SKM-1 treated with dmso at 0.1 percent for 144 hours (cell line): ENCODE measurements around the gene OPN1SW.

ENCODE experiments used
- DNase-seq: peaks from one replicate; lab custom pipeline; 2025; ENCODE audit not compliant: unreplicated experiment; lab: John Stamatoyannopoulos, UW

OPN1SW gene, protein sequence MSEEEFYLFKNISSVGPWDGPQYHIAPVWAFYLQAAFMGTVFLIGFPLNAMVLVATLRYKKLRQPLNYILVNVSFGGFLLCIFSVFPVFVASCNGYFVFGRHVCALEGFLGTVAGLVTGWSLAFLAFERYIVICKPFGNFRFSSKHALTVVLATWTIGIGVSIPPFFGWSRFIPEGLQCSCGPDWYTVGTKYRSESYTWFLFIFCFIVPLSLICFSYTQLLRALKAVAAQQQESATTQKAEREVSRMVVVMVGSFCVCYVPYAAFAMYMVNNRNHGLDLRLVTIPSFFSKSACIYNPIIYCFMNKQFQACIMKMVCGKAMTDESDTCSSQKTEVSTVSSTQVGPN

GRCh38 chr7:128775744-128776474 is at the start of gene OPN1SW:
OPN1SW (minus strand) TSS chr7:128775794; CDS start chr7:128775781, 13 bp downstream.
- DNase-seq: no peak

DNA sequence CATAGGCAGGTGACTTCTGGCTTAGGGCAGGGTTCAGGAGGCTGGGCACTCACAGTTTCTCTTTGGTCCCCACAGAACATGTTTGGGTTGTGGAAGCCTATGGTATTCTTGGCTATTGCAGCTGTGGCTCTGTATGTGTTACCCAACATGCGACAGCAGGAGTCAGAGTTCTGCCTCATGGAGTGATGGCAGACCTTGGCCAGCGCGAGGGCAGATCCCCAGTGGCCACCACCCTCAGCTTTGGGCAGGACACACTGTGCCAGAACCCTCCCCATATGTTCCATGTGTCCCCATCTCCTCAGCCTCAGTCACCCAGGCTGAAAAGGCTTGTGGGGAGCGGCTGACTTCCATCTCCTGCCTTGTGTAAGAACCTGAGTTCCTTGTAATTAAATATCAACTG is 46.1 kb upstream of the OPN1SW start:
- DNase-seq: no peak

- DNase-seq: no peak
Measured at GRCh38 chr7:128818694-128819093, 43.1 kb upstream of the OPN1SW start.

DNA sequence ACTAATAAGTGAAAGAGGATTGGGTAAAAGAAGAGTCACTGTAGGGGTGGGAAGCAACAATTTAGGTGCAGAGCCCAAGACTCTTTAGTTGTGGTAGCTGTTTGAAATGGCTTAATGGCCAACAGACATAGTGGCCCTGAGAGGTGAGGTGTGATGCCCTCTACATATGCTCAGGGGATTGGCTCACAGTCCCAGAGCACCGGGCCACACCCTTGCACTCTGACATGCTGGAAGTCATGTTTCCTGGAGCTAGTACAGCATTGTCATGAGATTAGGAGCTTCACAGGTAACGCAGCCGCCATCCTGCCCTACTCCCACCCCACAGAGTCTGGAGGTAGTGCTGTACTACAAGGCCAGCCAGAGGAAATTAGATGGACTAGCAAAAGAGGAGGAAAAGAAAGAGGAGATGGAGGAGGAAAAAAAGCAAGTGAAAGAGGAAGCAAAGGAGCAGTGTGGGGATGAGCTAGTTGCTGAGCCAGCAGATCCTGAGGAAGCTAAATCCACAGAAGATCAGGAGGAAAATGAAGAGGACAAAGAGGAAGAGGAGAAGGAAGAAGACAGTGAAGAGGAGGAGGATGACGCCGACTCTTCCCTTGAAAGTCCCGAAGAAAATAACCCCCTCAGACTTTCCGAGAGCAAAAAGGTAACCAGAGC is 39.8 kb upstream of the OPN1SW start:
- no peak for DNase-seq

GRCh38 chr7:128814499-128814898 is 38.9 kb upstream of the OPN1SW start:
- DNase-seq: no peak

DNA sequence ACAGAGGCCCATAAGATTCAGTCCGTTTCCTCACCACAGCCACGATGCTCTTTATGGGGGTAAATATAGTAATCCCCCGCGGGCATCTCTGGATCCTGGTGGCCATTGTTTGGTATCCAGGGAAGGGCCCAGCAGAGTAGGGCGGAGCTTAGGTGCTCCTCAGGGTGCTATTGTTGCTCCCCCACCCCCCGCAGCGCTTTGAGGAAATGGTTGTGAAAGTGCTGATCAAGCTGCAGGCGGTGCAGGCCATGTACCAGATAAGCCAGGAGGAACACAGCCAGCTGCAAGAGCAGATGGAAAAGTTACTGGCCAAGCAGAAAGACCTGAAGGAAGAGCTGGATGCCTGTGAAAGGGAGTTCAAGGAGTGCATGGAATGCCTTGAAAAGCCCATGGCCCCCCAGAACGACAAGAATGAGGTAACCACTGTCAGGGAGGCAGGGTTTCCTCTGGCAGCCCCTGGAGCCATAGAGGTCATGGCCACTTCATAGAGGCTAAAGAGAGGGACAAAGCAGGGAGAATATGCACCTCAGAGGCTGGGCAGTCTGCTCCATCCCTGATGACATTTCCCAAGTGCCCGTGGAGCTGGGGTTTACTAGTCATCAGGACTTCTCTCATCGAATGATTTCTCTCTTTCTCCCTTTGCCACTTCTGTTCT is 37.0 kb upstream of the OPN1SW start:
- peak; percentile 57 for DNase-seq

GRCh38 chr7:128811631-128812430 is 36.2 kb upstream of the OPN1SW start:
- no peak for DNase-seq

- DNase-seq: no peak
Measured at GRCh38 chr7:128810997-128811396, 35.4 kb upstream of the OPN1SW start.

DNA sequence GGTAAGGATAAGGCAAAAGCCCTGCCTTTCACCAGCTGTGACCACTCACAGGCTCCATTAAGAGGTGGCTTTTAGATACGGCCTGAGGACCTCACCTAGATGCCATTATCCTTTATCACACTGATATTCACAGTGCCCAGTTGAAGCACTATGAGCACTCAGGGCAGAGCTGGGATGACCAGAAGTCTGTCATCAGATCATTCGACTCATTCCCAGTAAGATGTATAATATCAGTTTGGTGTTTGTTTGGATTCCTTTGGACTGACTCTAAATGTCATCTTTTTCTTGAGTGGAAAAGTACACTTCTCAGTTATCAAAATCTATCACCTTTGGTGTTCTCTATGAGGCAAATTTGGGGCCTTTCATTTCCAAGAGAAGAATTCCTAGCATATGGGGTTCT is 34.9 kb upstream of the OPN1SW start:
- no peak for DNase-seq

- DNase-seq: no peak
Measured at GRCh38 chr7:128809363-128809762, 33.8 kb upstream of the OPN1SW start.

GRCh38 chr7:128807191-128807590 is 31.6 kb upstream of the OPN1SW start:
- DNase-seq: no peak

- DNase-seq: no peak
Measured at GRCh38 chr7:128805225-128805624, 29.6 kb upstream of the OPN1SW start.

DNA sequence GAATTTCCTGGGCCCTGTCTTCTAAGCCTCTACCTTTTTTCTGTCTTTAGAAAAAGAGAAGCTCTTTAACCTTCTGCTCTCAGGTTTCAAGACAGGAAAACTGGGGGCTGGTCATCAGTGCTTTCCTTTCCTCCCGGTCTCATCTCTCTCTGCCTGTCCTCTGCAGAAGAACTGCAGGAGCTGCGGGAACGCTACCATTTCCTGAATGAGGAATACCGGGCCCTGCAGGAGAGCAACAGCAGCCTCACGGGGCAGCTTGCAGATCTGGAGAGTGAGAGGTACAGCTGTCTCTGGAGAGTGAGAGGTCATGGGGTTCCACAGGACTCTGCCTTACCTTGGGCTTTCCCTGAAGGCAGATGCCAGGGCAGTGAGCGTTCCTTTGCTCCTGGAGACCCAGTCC is 28.9 kb upstream of the OPN1SW start:
- DNase-seq: no peak

DNA sequence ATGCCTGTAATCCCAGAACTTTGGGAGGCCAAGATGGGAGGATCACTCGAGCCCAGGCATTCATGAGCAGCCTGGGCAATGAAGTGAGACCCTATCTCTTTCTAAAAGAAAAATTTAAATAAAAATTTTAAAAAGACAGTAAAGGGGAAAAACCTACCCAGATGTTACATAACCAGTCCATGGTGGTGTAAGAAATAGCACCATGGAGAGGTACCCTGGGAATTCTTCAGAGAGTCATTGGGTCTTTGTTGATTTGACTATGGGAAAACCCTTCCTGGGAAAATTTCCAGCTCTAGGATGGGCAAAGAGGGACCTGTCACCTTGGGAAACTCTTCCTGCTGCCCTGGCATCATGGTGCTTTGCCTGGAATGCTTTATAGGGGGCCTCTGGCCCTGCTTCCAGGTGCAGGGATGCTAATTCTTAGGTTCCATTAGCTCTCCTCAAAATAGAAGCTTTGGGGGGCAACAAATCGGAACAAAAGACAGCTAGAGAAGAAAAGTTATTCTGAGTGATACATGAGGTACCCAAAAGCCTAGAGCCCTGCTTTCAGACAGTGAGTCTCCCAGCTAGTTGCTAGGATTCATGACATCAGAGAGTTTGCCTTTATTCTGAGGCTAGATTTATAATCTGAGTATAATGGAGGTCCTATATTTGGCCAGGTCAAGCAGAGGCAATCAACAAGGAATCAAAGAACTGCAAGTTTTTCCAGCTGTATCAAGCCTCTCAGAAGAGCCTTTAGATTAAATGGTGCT is 26.2 kb upstream of the OPN1SW start:
- no peak for DNase-seq

DNA sequence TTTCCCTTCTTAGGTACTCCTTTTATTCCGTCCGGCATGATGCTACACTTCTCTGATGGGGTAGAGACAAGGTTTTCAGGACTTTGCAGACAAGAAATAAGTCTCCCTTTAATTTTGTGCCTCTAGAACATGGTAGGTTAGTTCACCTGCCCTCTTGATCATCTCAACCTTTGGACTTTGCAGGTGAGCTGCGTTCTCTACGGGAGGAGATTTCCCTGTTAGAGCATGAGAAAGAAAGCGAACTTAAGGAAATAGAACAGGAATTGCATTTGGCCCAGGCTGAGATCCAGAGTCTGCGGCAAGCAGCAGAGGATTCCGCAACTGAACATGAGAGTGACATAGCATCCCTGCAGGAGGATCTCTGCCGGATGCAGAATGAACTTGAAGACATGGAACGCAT is 25.4 kb upstream of the OPN1SW start:
- no peak for DNase-seq

GRCh38 chr7:128800567-128800966 is 25.0 kb upstream of the OPN1SW start:
- DNase-seq: no peak

DNA sequence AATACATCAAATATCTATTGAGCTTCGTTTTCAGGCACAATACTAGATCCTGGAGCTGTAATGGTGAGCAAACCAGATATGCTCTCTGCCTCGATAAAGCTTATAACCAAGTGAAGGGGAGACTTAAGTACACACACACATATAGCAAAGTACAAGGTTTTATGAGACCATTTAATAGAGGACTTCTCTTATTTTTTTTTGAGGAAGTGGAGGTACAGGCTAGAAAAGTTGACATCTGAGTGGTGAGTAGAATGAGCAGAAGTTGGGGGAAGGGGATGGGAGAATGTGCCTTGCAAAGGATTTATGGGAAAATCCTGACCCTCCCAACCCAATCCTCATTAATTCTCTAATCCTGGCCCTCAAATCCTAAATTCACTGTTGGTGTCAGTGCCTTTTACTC is 23.9 kb upstream of the OPN1SW start:
- peak; percentile 30 for DNase-seq

GRCh38 chr7:128796327-128796726 is 20.7 kb upstream of the OPN1SW start:
- DNase-seq: no peak

DNA sequence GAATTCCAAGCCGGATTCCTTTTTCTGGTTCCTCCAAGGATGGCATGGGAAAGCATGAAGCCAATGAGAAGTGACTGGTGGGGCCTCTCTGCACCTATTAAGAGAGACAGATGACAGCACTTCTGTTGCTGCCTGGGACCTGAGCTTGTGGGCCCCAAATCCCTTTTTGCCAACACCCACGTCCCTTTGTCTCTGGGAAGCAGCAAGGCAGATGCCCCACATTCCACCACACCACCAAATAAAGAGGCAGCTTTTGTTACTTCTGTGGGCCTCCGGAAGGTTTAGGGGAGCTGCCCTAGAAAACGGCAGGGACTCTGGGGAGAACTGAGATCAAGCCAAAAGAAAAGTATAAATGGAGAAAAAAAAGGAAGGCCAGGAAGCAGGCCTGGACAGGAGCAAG is 19.5 kb upstream of the OPN1SW start:
- no peak for DNase-seq

DNA sequence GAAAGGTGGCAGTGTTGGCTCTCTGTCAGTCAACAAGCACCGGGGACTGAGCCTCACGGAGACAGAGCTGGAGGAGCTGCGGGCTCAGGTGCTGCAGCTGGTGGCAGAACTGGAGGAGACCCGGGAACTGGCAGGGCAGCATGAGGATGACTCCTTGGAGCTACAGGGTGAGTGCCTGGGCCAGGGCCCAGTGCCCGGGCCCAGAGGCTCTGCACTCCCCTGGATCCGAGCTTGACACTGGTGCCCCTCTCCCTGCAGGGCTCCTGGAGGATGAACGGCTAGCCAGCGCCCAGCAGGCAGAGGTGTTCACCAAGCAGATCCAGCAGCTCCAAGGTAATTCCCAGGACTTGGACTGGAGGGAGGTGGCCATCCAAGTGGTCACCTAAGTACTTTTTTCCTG is 18.8 kb upstream of the OPN1SW start:
- DNase-seq: no peak
